HepG2 (cell line): ENCODE measurements around the gene SPTSSB. TPM values are rescaled to one million over a fixed set of nuclear protein-coding genes. Genes with fewer than 3 reads are reported as not detected.

ENCODE experiments used
- CC2D1A ChIP-seq: sonication (generic); formaldehyde crosslinking; IDR thresholded peaks from 2 replicates; pipeline ENCODE4 v1.8.1; 2023; ENCODE audit warnings: mild to moderate bottlenecking, missing genetic modification reagents
- CENPX ChIP-seq: sonication (generic); formaldehyde crosslinking; IDR thresholded peaks from 2 replicates; pipeline ENCODE4 v1.9.0; 2021; ENCODE audit warnings: mild to moderate bottlenecking, missing genetic modification reagents, moderate library complexity
- KLF9 ChIP-seq: IDR thresholded peaks from 2 replicates; pipeline ENCODE4 v1.6.1; 2016; ENCODE audit warnings: low read depth
- MEIS2 ChIP-seq: sonication (generic); formaldehyde crosslinking; IDR thresholded peaks from 2 replicates; pipeline ENCODE4 v1.9.0; 2021; ENCODE audit warnings: mild to moderate bottlenecking, missing genetic modification reagents
- NFE2 ChIP-seq: sonication (generic); formaldehyde crosslinking; IDR thresholded peaks from 2 replicates; pipeline ENCODE4 v1.4.0; 2020; ENCODE audit warnings: missing genetic modification reagents
- NFE2L2 ChIP-seq: fragments of 150-350 bp; IDR thresholded peaks from 2 replicates; pipeline ENCODE4 v1.6.1; 2014; ENCODE audit warnings: low read length
- TEAD3 ChIP-seq: optimal IDR thresholded peaks from 2 replicates; pipeline ENCODE3; 2016; ENCODE audit warnings: borderline replicate concordance
- ZFP82 ChIP-seq: sonication (generic); formaldehyde crosslinking; IDR thresholded peaks from 2 replicates; pipeline ENCODE4 v1.5.1; 2020; ENCODE audit warnings: mild to moderate bottlenecking, missing genetic modification reagents, borderline replicate concordance
- ZKSCAN8 ChIP-seq: IDR thresholded peaks from 2 replicates; pipeline ENCODE4 v1.6.1; 2016; ENCODE audit warnings: borderline replicate concordance, missing genetic modification reagents, missing compliant biosample characterization
- ZNF234 ChIP-seq: sonication (generic); formaldehyde crosslinking; conservative IDR thresholded peaks from 2 replicates; pipeline ENCODE4 v1.5.1; 2020; ENCODE audit warnings: mild to moderate bottlenecking, missing genetic modification reagents
- polyA plus RNA-seq, 8 experiments: library from polyadenylated mRNA; depleted of rRNA in 3 of 8; stranded (reverse) in 7 of 8; unstranded in 1 of 8; fragments of >200 nt; fragmentation: Illumina TruSeq in 4 of 8; extraction: Trizol in 4 of 8; gene quantifications; 2 replicates each; pipeline versions ENCODE4 v1.2.1 to v1.2.3, GENCODE V29; 2011 to 2016; ENCODE audit warnings: low read depth in 4 of 8, missing spikeins in 1 of 8, mixed read lengths in 1 of 8; ENCODE audit not compliant: insufficient read depth in 1 of 8
- total RNA-seq, 5 experiments: library from RNA; depleted of rRNA; stranded (reverse); fragments of >200 nt; fragmentation: Illumina TruSeq; extraction: Trizol; gene quantifications; 2 replicates each; pipeline ENCODE4 v1.2.3, GENCODE V29; 2016; ENCODE audit warnings: low read depth in 1 of 5
- TF ChIP-seq, protein P1 (sequence below): fragments of 450-650 bp; IDR thresholded peaks from 2 replicates; pipeline ENCODE4 v1.6.1; 2016
- TF ChIP-seq, protein P2 (sequence below): sonication (generic); formaldehyde crosslinking; conservative IDR thresholded peaks from 2 replicates; pipeline ENCODE4 v1.8.1; 2023; ENCODE audit warnings: missing genetic modification reagents
- TF ChIP-seq, protein P3 (sequence below): sonication (generic); formaldehyde crosslinking; conservative IDR thresholded peaks from 2 replicates; pipeline ENCODE4 v1.8.0; 2022; ENCODE audit warnings: low read depth, missing genetic modification reagents

Gene SPTSSB
- total and polyA plus RNA-seq, 2 of the 13 experiments (the other 11 are each of a cell fraction or from before 2014, with no cell fraction given), result 0.51 to 2.4 TPM

DNA sequence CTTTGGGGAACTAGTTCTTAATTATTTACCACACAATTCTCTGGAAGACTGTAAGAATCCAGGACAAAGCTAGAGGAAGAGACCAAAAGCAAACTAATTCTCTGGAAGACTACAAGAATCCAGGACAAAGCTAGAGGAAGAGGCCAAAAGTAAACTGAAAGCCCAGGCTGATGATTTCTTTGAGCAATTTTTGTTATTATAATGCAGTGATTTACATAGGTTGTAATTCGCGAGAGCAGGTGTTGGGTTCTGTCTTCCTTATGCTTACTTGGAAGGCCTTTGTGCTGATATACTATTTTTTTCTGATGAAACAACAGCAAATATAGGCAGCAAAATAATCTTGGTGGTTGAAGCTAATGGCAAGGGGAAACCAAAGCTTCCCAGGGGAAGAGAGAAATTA lies 5.2 kb downstream of the SPTSSB start (continued):
- TF ChIP-seq NFE2L2 (no peak), ZNF234 (no peak), KLF9 (no peak), NFE2 (no peak), CC2D1A (CRISPR knock-in tag) (no peak), TEAD3 (CRISPR knock-in tag) (no peak), MEIS2 (no peak), ZKSCAN8 (CRISPR knock-in tag) (no peak), CENPX (CRISPR knock-in tag) (no peak), ZFP82 (CRISPR knock-in tag) (no peak)
- TF ChIP-seq, protein P1, sequence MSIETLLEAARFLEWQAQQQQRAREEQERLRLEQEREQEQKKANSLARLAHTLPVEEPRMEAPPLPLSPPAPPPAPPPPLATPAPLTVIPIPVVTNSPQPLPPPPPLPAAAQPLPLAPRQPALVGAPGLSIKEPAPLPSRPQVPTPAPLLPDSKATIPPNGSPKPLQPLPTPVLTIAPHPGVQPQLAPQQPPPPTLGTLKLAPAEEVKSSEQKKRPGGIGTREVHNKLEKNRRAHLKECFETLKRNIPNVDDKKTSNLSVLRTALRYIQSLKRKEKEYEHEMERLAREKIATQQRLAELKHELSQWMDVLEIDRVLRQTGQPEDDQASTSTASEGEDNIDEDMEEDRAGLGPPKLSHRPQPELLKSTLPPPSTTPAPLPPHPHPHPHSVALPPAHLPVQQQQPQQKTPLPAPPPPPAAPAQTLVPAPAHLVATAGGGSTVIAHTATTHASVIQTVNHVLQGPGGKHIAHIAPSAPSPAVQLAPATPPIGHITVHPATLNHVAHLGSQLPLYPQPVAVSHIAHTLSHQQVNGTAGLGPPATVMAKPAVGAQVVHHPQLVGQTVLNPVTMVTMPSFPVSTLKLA, result no peak
- TF ChIP-seq, protein P2, sequence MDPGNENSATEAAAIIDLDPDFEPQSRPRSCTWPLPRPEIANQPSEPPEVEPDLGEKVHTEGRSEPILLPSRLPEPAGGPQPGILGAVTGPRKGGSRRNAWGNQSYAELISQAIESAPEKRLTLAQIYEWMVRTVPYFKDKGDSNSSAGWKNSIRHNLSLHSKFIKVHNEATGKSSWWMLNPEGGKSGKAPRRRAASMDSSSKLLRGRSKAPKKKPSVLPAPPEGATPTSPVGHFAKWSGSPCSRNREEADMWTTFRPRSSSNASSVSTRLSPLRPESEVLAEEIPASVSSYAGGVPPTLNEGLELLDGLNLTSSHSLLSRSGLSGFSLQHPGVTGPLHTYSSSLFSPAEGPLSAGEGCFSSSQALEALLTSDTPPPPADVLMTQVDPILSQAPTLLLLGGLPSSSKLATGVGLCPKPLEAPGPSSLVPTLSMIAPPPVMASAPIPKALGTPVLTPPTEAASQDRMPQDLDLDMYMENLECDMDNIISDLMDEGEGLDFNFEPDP (CRISPR knock-in tag), result no peak
- TF ChIP-seq, protein P3, sequence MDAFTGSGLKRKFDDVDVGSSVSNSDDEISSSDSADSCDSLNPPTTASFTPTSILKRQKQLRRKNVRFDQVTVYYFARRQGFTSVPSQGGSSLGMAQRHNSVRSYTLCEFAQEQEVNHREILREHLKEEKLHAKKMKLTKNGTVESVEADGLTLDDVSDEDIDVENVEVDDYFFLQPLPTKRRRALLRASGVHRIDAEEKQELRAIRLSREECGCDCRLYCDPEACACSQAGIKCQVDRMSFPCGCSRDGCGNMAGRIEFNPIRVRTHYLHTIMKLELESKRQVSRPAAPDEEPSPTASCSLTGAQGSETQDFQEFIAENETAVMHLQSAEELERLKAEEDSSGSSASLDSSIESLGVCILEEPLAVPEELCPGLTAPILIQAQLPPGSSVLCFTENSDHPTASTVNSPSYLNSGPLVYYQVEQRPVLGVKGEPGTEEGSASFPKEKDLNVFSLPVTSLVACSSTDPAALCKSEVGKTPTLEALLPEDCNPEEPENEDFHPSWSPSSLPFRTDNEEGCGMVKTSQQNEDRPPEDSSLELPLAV (CRISPR knock-in tag), result no peak
